IMR-90 (cell line): ENCODE measurements around the gene CDON.

Experiments
- CEBPB ChIP-seq: IDR thresholded peaks from 2 replicates; pipeline ENCODE4 v1.6.1; 2012; ENCODE audit warnings: low read depth, low read length, improper control_type of control experiment
- CTCF ChIP-seq: conservative IDR thresholded peaks from 2 replicates; pipeline ENCODE4 v1.5.1; 2012; ENCODE audit warnings: mild to moderate bottlenecking, low read depth, low read length, improper control_type of control experiment
- ELK1 ChIP-seq: fragments of 150-350 bp; IDR thresholded peaks from 2 replicates; pipeline ENCODE4 v1.6.1; 2016; ENCODE audit warnings: low read depth, mild to moderate bottlenecking, low read length, moderate library complexity, borderline replicate concordance
- FOS ChIP-seq: fragments of 150-350 bp; IDR thresholded peaks from 2 replicates; pipeline ENCODE4 v1.6.1; 2016; ENCODE audit warnings: low read depth, low read length
- MAZ ChIP-seq: IDR thresholded peaks from 2 replicates; pipeline ENCODE4 v1.6.1; 2012; ENCODE audit warnings: low read depth, mild to moderate bottlenecking, low read length, improper control_type of control experiment, moderate library complexity, borderline replicate concordance
- POLR2A ChIP-seq: IDR thresholded peaks from 2 replicates; pipeline ENCODE4 v1.6.1; 2012; ENCODE audit warnings: mild to moderate bottlenecking, low read depth, low read length
- RAD21 ChIP-seq: IDR thresholded peaks from 2 replicates; pipeline ENCODE4 v1.6.1; 2012; ENCODE audit warnings: low read length, improper control_type of control experiment
- RFX5 ChIP-seq: IDR thresholded peaks from 2 replicates; pipeline ENCODE4 v1.8.0; 2012; ENCODE audit warnings: low read depth, mild to moderate bottlenecking, low read length, moderate library complexity
- USF2 ChIP-seq: fragments of 150-350 bp; IDR thresholded peaks from 2 replicates; pipeline ENCODE4 v1.6.1; 2017; ENCODE audit warnings: mild to moderate bottlenecking, antibody characterized with exemption, low read length, low read depth

GRCh38 chr11:125946712-125947418, 115.8 kb downstream of the CDON start:
- no peak for TF ChIP-seq CTCF
- TF ChIP-seq ELK1, result no peak
- TF ChIP-seq POLR2A, result no peak
- no peak for TF ChIP-seq CEBPB
- TF ChIP-seq FOS, result no peak
- TF ChIP-seq MAZ, result no peak
- TF ChIP-seq USF2, result no peak
- no peak for TF ChIP-seq RAD21
- no peak for TF ChIP-seq RFX5
